Pons (tissue), 1 donor: ENCODE data around the gene CADM3.

ENCODE experiments used
- DNase-seq: peaks from one replicate; pipeline ENCODE4 v3.0.0-alpha.2; 2016; ENCODE audit warnings: low spot score

The CADM3 gene

GRCh38 chr1:159171254-159171687 lies at the start of gene CADM3:
CADM3 (plus strand) TSS chr1:159171615; CDS start chr1:159171766, 151 bp downstream.
- DNase-seq = no peak

GRCh38 chr1:159122005-159122621 lies 49.3 kb upstream of the CADM3 start:
- no peak for DNase-seq

- no peak for DNase-seq
These were observed 47.8 kb upstream of the CADM3 start for GRCh38 chr1:159123587-159123986.

- peak; percentile 68 for DNase-seq
These were observed 39.0 kb upstream of the CADM3 start for GRCh38 chr1:159132271-159132881.

GRCh38 chr1:159140474-159140873 lies 30.9 kb upstream of the CADM3 start:
- DNase-seq = no peak

- DNase-seq = peak; percentile 50
These were observed 29.6 kb upstream of the CADM3 start for GRCh38 chr1:159141584-159142390.

- no peak for DNase-seq
These were observed 29.1 kb upstream of the CADM3 start for GRCh38 chr1:159142391-159142663.

- no peak for DNase-seq
These were observed 28.5 kb upstream of the CADM3 start for GRCh38 chr1:159142726-159143510.

GRCh38 chr1:159144571-159144970 lies 26.8 kb upstream of the CADM3 start:
- no peak for DNase-seq

- DNase-seq = no peak
These were observed 24.4 kb upstream of the CADM3 start for GRCh38 chr1:159146980-159147379.

- no peak for DNase-seq
These were observed 19.4 kb upstream of the CADM3 start for GRCh38 chr1:159152031-159152430.

GRCh38 chr1:159161001-159161718 lies 10.3 kb upstream of the CADM3 start:
- peak; percentile 87 for DNase-seq

GRCh38 chr1:159161719-159162026 lies 9.7 kb upstream of the CADM3 start:
- no peak for DNase-seq

GRCh38 chr1:159162516-159163265 lies 8.7 kb upstream of the CADM3 start:
- no peak for DNase-seq

- DNase-seq = no peak
These were observed 7.7 kb upstream of the CADM3 start for GRCh38 chr1:159163614-159164228.

- no peak for DNase-seq
These were observed 3.4 kb upstream of the CADM3 start for GRCh38 chr1:159168043-159168442.

GRCh38 chr1:159170639-159171038 lies 776 bp upstream of the CADM3 start:
- DNase-seq = no peak

- DNase-seq = no peak
These were observed 480 bp downstream of the CADM3 start for GRCh38 chr1:159171688-159172501.

GRCh38 chr1:159172614-159173291 lies 1.3 kb downstream of the CADM3 start:
- DNase-seq = no peak
